Adrenal gland (tissue), 12 donors: ENCODE data around the gene IL20. TPM values are rescaled to one million over a fixed set of nuclear protein-coding genes. Genes with fewer than 3 reads are reported as not detected.

Source experiments
- DNase-seq, 7 donors: peaks; one replicate each; pipeline ENCODE4 v3.0.0-alpha.2; 2019 to 2020
- H3K27ac ChIP-seq, 5 donors: fragments of 200-600 bp; sonication (generic) in 4 of 5; 1 replicate in 3 of 5; 2 replicates in 2 of 5; pipeline versions ENCODE4 v1.5.1 to v1.8.0; 2016 to 2020; ENCODE audit warnings: mild to moderate bottlenecking in 1 of 5
- H3K27me3 ChIP-seq: fragments of 200-600 bp; 2 replicates; pipeline ENCODE4 v1.8.0; 2021
- H3K36me3 ChIP-seq, 2 donors: fragments of 200-600 bp; replicated peaks in 1 of 2; 1 replicate in 1 of 2; 2 replicates in 1 of 2; pipeline versions ENCODE4 v1.5.1 to v1.8.0; 2018 to 2022
- H3K4me1 ChIP-seq, 2 donors: fragments of 200-600 bp; replicated peaks in 1 of 2; 1 replicate in 1 of 2; 2 replicates in 1 of 2; pipeline versions ENCODE4 v1.5.1 to v1.8.0; 2018 to 2021
- H3K4me3 ChIP-seq, 4 donors: fragments of 200-600 bp; sonication (generic) in 3 of 4; one replicate each; pipeline ENCODE4 v1.5.1; 2016 to 2018
- H3K9me3 ChIP-seq, 3 donors: fragments of 200-600 bp; sonication (generic) in 1 of 3; replicated peaks in 1 of 3; 1 replicate in 2 of 3; 2 replicates in 1 of 3; pipeline versions ENCODE4 v1.5.1 to v1.8.0; 2016 to 2021
- POLR2A ChIP-seq, 2 donors: fragments of 450-650 bp; IDR thresholded peaks; one replicate each; pipeline ENCODE4 v1.6.1; 2017; ENCODE audit warnings: antibody characterized with exemption in 2 of 2, mild to moderate bottlenecking in 2 of 2, moderate library complexity in 1 of 2
- WGBS, 4 donors: extraction: QIAGEN DNeasy Blood & Tissue Kit in 2 of 4; methylation state at CpG; one replicate each; pipeline versions ENCODE4 v1.1.5 to v1.1.7; 2013 to 2017; 5-methylcytosine and 5-hydroxymethylcytosine counted together
- intact Hi-C, 2 donors: fragments of 100-400 bp; cut with DNase I; formaldehyde crosslinking; loops; one replicate each; pipeline versions ENCODE4 v1.14.1 to v1.15.0; 2022 to 2023
- polyA plus RNA-seq, 3 donors: library from polyadenylated mRNA; stranded (reverse); fragments of 200-250 nt in 2 of 3; fragments of 350-450 nt in 1 of 3; fragmentation: Illumina TruSeq in 1 of 3; extraction: RNeasy Lipid Tissue Mini Kit (QIAGEN cat#74804) in 1 of 3; gene quantifications; one replicate each; pipeline ENCODE4 v1.2.3, GENCODE V29; 2013 to 2014
- total RNA-seq, 9 donors: library from RNA; depleted of rRNA in 4 of 9; stranded (reverse); fragments of >200 nt in 4 of 9; fragments of 120-200 nt in 1 of 9; fragmentation: NEBNext Ultra II Directional in 1 of 9; extraction: Animal tissue kit (Norgen Biotek cat#: 25700) in 1 of 9; gene quantifications; one replicate each; pipeline versions ENCODE4 v1.1.0 to v1.2.4, GENCODE V29; 2013 to 2023
- TF ChIP-seq, protein P1 (sequence below), 6 experiments: fragments of 450-650 bp in 4 of 6; fragments of 200-600 bp in 2 of 6; sonication (generic) in 1 of 6; IDR thresholded peaks; 1 replicate in 5 of 6; 2 replicates in 1 of 6; pipeline versions ENCODE4 v1.5.1 to v1.8.0; 2016 to 2021; ENCODE audit warnings: antibody characterized with exemption in 6 of 6, mild to moderate bottlenecking in 2 of 6, moderate library complexity in 1 of 6
- donor health status: healthy with polysubstance abuse.
- donor health status: Bipolar disorder and iron deficiency.
- donor health status: DM: yes; HTN: yes; CAD: no.
- donor health status: DM: no; HTN: no; CAD: no.
- donor health status: DM: no; HTN: no; CAD: no.
- donor health status: DM: yes; HTN: yes; CAD: no.

IL20 gene
- total and polyA plus RNA-seq, 12 donors: 0.13 to 0.53 (median 0.41) TPM; not detected in 9

DNA sequence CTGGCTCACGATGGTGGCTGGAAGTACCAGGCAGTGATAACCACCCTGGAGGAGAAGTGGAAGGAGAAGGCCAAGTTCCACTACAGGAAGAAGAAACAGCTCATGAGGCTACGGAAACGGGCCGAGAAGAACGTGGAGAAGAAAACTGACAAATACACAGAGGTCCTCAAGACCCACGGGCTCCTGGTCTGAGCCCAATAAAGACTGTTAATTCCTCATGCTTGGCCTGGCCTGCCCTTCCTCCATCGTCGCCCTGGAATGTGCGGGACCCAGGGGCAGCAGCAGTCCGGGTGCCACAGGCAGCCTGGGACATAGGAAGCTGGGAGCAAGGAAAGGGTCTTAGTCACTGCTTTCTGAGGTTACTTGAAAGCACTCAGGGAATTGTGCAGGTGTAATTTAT lies 42.6 kb downstream of the IL20 start:
- H3K27me3 ChIP-seq: peaks cover 8% of the 10 kb centered on the region
- peaks cover 9 to 15% of the 10 kb centered on the region in 2 donors for H3K4me1 ChIP-seq
- 89 to 94% (median 91%) methylated on average over 10 of the region's 10 CpGs for WGBS, 4 donors
- no peak overlapping the region for H3K4me3 ChIP-seq
- no peaks in the 10 kb centered on the region for H3K36me3 ChIP-seq
- TF ChIP-seq, protein P1, sequence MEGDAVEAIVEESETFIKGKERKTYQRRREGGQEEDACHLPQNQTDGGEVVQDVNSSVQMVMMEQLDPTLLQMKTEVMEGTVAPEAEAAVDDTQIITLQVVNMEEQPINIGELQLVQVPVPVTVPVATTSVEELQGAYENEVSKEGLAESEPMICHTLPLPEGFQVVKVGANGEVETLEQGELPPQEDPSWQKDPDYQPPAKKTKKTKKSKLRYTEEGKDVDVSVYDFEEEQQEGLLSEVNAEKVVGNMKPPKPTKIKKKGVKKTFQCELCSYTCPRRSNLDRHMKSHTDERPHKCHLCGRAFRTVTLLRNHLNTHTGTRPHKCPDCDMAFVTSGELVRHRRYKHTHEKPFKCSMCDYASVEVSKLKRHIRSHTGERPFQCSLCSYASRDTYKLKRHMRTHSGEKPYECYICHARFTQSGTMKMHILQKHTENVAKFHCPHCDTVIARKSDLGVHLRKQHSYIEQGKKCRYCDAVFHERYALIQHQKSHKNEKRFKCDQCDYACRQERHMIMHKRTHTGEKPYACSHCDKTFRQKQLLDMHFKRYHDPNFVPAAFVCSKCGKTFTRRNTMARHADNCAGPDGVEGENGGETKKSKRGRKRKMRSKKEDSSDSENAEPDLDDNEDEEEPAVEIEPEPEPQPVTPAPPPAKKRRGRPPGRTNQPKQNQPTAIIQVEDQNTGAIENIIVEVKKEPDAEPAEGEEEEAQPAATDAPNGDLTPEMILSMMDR (IDR thresholded peaks at IDR 0.05): no peak
- TF ChIP-seq POLR2A (IDR thresholded peaks at IDR 0.05): no peak
- H3K9me3 ChIP-seq: no peaks in the 10 kb centered on the region
- no peak overlapping the region for H3K27ac ChIP-seq
- DNase-seq: no peak
- intact Hi-C loops: loop anchor here in 1 of 2 donors (10.0 kb wide), 1 partner anchor 173 kb away; no protein-coding TSS in a partner anchor

DNA sequence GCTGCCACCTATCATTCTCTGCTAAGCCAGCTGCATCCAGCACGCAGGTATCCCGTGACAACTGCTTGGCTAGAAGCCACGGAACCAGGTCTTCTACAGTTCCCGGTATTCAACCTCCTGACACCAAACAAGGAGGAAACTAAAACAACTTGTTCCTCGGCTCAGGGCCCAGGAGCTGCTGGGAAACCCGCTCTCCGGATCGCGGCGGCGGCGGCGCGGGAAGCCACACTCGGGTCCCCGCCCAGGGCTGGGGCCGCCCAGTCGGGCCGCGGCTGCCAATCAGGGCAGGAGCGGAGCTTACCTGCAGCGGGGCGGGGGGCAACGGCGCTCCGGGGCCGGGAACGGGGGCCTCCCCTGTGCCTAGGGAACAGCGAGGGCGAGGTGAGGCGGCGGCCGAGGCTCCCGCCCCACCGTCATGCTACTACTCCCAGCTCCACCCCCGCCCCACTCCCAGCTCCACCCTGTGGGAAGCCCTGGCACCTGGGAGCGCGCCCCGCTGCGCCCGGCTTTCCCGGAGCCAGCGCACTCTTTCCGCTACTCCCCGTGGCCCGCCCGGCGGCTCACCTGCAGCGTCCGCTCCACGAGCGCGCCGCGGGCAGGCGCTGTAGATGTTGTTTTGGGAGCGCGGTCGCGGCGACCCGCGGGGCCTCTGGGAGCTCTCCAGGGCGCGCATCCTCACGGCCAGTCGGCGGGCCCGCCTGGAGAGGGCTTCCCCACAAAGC lies 43.9 kb downstream of the IL20 start:
- Histone ChIP-seq H3K27me3 (peaks cover 10% of the 10 kb centered on the region), H3K4me3 (peak overlapping the region in 2 of 4 donors; percentile 27 to 56), H3K9me3 (no peaks in the 10 kb centered on the region), H3K27ac (peak overlapping the region in 1 of 5 donors; percentile 26), H3K36me3 (no peaks in the 10 kb centered on the region), H3K4me1 (peaks cover 9 to 15% of the 10 kb centered on the region in 2 donors)
- WGBS, 4 donors: 1 to 14% (median 6%) methylated on average over 10 to 69 of the region's 69 CpGs
- intact Hi-C loops: loop anchor here in 1 of 2 donors (10.0 kb wide), 1 partner anchor 175 kb away; no protein-coding TSS in a partner anchor
- TF ChIP-seq, protein P1 (IDR thresholded peaks at IDR 0.05): no peak
- no peak for TF ChIP-seq POLR2A (IDR thresholded peaks at IDR 0.05)
- peak; percentile 29 to 84 (median 50) for DNase-seq

DNA sequence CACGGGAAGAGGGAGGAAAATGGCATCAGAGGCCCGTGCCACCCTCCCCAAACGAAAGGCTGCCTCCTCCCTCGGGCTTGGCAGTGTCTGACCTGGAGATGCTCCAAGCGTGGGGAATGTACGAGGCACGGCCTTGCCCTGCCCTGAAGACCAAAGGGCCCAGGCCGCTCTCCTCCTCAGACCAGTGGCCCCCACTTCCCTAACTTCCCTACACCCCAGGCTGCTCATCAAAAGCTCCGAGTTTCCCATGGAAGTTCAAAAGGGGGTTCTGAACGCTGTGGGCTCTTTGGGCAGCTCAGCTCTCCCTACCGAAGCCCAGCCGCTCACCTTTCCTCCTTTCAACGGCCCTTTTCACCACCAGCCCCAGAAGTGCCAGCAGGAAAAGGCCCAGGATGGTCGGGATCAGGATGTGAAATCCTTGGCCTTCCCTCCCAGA lies 44.5 kb downstream of the IL20 start:
- Histone ChIP-seq H3K36me3 (no peaks in the 10 kb centered on the region), H3K4me3 (peak overlapping the region in 2 of 4 donors; percentile 27 to 56), H3K27me3 (peaks cover 10% of the 10 kb centered on the region), H3K4me1 (peaks cover 9 to 15% of the 10 kb centered on the region in 2 donors), H3K9me3 (no peaks in the 10 kb centered on the region), H3K27ac (peak overlapping the region in 1 of 5 donors; percentile 26)
- WGBS, 4 donors: 25 to 42% (median 35%) methylated on average over 3 to 14 of the region's 14 CpGs
- TF ChIP-seq, protein P1 (IDR thresholded peaks at IDR 0.05): no peak
- TF ChIP-seq POLR2A (IDR thresholded peaks at IDR 0.05): no peak
- DNase-seq: peak in 1 of 7 donors; percentile 14
- intact Hi-C loops: loop anchor here (5.0 to 10.0 kb wide), 5 partner anchors 175 to 435 kb away; partner anchors contain the start of genes DYRK3 (in 2 of the 2) and IKBKE (in 1 of the 2)

DNA sequence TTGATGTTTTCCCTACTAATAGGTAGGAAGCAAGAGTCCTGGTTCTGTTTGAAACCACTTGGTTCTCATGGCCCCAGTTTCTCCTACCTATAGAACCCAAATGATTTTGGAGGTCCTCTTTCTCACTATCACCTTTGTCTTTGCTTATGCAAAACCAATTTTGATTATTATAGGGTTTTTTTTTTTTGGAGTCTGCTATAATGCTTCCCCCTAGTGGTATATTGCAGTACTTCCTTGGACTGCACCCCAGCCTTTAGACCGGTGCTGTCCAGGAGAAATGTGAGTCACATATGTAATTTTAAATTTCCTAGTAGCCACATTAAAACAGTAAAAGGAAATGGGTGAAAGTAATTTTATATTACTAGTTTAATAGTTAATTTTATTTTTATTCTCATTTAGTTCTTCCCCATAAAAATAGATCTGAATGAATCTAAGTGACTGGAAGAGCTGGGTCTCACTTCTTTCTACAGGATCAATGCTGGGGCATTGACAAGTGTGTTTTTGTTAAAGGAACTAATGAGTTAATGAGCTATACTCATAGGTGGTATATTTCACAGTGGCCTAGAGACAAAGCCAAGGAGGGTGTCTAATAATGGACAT lies 45.7 kb downstream of the IL20 start:
- intact Hi-C loops: loop anchor here (5.0 to 10.0 kb wide), 4 partner anchors 179 to 436 kb away; partner anchors contain the start of genes DYRK3 (in 2 of the 2) and IKBKE (in 1 of the 2)
- peak; percentile 44 to 73 (median 56) for DNase-seq
- no peak for TF ChIP-seq POLR2A (IDR thresholded peaks at IDR 0.05)
- TF ChIP-seq, protein P1 (IDR thresholded peaks at IDR 0.05): peak; percentile 57 to 95 (median 80)
- Histone ChIP-seq H3K36me3 (no peaks in the 10 kb centered on the region), H3K4me3 (no peak overlapping the region), H3K27me3 (peaks cover 10% of the 10 kb centered on the region), H3K27ac (no peak overlapping the region), H3K4me1 (peaks cover 9 to 15% of the 10 kb centered on the region in 2 donors), H3K9me3 (no peaks in the 10 kb centered on the region)
- 0 to 3% (median 1%) methylated on average over 1 of the region's 1 CpG for WGBS, 4 donors
